Adrenal gland (tissue), 5 donors: ENCODE results near the gene HLTF.

Experiments used
- POLR2A ChIP-seq, 2 donors: fragments of 450-650 bp; IDR thresholded peaks; one replicate each; pipeline ENCODE4 v1.6.1; 2017; ENCODE audit warnings: antibody characterized with exemption in 2 of 2, mild to moderate bottlenecking in 2 of 2, moderate library complexity in 1 of 2
- TF ChIP-seq, protein P1 (sequence below), 6 experiments: fragments of 450-650 bp in 4 of 6; fragments of 200-600 bp in 2 of 6; sonication (generic) in 1 of 6; IDR thresholded peaks; 1 replicate in 5 of 6; 2 replicates in 1 of 6; pipeline versions ENCODE4 v1.5.1 to v1.8.0; 2016 to 2021; ENCODE audit warnings: antibody characterized with exemption in 6 of 6, mild to moderate bottlenecking in 2 of 6, moderate library complexity in 1 of 6
- donor health status: DM: no; HTN: no; CAD: no.

DNA sequence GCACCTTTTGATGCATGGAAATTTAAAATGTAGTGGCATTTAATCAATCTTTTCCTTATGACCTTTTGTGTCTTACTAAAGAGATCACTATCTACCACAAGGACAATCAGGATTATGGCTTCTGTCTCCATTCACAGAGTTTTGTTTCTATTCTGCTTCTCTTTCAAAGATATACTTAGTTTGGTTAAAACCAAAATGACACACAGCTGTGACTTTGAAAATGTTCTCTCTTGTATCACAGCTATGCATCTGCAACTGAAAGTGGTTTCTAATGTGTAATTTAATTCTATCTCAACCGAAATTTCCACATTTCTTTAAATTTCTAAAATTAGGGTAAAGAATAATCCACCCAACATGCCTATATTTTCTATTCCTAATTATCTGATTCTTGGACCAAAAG lies 27.7 kb downstream of the HLTF start:
- TF ChIP-seq, protein P1, sequence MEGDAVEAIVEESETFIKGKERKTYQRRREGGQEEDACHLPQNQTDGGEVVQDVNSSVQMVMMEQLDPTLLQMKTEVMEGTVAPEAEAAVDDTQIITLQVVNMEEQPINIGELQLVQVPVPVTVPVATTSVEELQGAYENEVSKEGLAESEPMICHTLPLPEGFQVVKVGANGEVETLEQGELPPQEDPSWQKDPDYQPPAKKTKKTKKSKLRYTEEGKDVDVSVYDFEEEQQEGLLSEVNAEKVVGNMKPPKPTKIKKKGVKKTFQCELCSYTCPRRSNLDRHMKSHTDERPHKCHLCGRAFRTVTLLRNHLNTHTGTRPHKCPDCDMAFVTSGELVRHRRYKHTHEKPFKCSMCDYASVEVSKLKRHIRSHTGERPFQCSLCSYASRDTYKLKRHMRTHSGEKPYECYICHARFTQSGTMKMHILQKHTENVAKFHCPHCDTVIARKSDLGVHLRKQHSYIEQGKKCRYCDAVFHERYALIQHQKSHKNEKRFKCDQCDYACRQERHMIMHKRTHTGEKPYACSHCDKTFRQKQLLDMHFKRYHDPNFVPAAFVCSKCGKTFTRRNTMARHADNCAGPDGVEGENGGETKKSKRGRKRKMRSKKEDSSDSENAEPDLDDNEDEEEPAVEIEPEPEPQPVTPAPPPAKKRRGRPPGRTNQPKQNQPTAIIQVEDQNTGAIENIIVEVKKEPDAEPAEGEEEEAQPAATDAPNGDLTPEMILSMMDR (IDR thresholded peaks at IDR 0.05): no peak
- TF ChIP-seq POLR2A (IDR thresholded peaks at IDR 0.05): no peak
